SU-DHL-6 (cell line): ENCODE data around the gene TAAR9.

Experiments used
- H2AFZ ChIP-seq: fragments of 200-600 bp; sonication (generic); 2 replicates; pipeline ENCODE4 v1.6.1; 2014; ENCODE audit warnings: low read depth, mild to moderate bottlenecking, moderate library complexity, mixed read lengths, antibody characterized with exemption, low read length; ENCODE audit not compliant: severe bottlenecking
- H3F3A ChIP-seq: fragments of 200-600 bp; shearing (Covaris generic); 2 replicates; pipeline ENCODE4 v1.6.0; 2016; ENCODE audit warnings: antibody characterized with exemption, mild to moderate bottlenecking; ENCODE audit not compliant: insufficient read depth
- H3K27ac ChIP-seq: fragments of 200-600 bp; sonication (generic); 2 replicates; pipeline ENCODE4 v1.5.1; 2016; ENCODE audit warnings: low read depth, mild to moderate bottlenecking, low read length, moderate library complexity, mixed read lengths
- H3K27me3 ChIP-seq: fragments of 200-600 bp; sonication (generic), shearing (Covaris generic); 2 replicates; pipeline ENCODE4 v1.6.0; 2014; ENCODE audit warnings: mild to moderate bottlenecking, low read length
- H3K36me3 ChIP-seq: fragments of 200-600 bp; sonication (generic); 2 replicates; pipeline ENCODE4 v1.6.1; 2014; ENCODE audit warnings: mild to moderate bottlenecking, low read length, mixed read lengths
- H3K4me2 ChIP-seq: fragments of 300-600, 200-600 bp; shearing (Covaris generic), sonication (generic); 2 replicates; pipeline ENCODE4 v1.6.0; 2014; ENCODE audit warnings: low read length, low read depth, mild to moderate bottlenecking; ENCODE audit not compliant: poor library complexity, severe bottlenecking
- H3K4me3 ChIP-seq: fragments of 200-600 bp; sonication (generic); 2 replicates; pipeline ENCODE4 v1.5.1; 2014; ENCODE audit warnings: antibody characterized with exemption, low read length, mild to moderate bottlenecking, mixed read lengths; ENCODE audit not compliant: insufficient read depth, poor library complexity, severe bottlenecking
- H3K79me2 ChIP-seq: fragments of 200-600 bp; sonication (generic); 2 replicates; pipeline ENCODE4 v1.6.1; 2014; ENCODE audit warnings: mild to moderate bottlenecking, low read length, moderate library complexity; ENCODE audit not compliant: insufficient read depth
- H3K9ac ChIP-seq: fragments of 200-600 bp; sonication (generic); 2 replicates; pipeline ENCODE4 v1.7.0; 2014; ENCODE audit warnings: mild to moderate bottlenecking, low read length
- H3K9me2 ChIP-seq: fragments of 200-600 bp; sonication (generic); replicated peaks from 2 replicates; pipeline ENCODE4 v1.6.1; 2014; ENCODE audit warnings: low read length; ENCODE audit not compliant: insufficient read depth
- H3K9me3 ChIP-seq: fragments of 200-600 bp; sonication (generic); 2 replicates; pipeline ENCODE4 v1.6.1; 2014; ENCODE audit warnings: low read length, mixed read lengths; ENCODE audit not compliant: insufficient read depth
- H4K20me1 ChIP-seq: fragments of 200-600 bp; sonication (generic); 2 replicates; pipeline ENCODE4 v1.6.1; 2014; ENCODE audit warnings: low read depth, mild to moderate bottlenecking, antibody characterized with exemption, low read length, moderate library complexity, mixed read lengths
- EZH2phosphoT487 ChIP-seq: fragments of 200-600 bp; sonication (generic), shearing (Covaris generic); conservative IDR thresholded peaks from 2 replicates; pipeline ENCODE4 v1.6.1; 2018; ENCODE audit warnings: mild to moderate bottlenecking, antibody characterized with exemption, low read length, moderate library complexity, mixed read lengths
- TF ChIP-seq, protein P1 (sequence below): fragments of 200-600 bp; sonication (generic); IDR thresholded peaks from one replicate; pipeline ENCODE4 v1.5.1; 2017; ENCODE audit warnings: antibody characterized with exemption, mild to moderate bottlenecking, low read length, moderate library complexity; ENCODE audit not compliant: insufficient read depth, poor library complexity, severe bottlenecking

The TAAR9 gene

DNA sequence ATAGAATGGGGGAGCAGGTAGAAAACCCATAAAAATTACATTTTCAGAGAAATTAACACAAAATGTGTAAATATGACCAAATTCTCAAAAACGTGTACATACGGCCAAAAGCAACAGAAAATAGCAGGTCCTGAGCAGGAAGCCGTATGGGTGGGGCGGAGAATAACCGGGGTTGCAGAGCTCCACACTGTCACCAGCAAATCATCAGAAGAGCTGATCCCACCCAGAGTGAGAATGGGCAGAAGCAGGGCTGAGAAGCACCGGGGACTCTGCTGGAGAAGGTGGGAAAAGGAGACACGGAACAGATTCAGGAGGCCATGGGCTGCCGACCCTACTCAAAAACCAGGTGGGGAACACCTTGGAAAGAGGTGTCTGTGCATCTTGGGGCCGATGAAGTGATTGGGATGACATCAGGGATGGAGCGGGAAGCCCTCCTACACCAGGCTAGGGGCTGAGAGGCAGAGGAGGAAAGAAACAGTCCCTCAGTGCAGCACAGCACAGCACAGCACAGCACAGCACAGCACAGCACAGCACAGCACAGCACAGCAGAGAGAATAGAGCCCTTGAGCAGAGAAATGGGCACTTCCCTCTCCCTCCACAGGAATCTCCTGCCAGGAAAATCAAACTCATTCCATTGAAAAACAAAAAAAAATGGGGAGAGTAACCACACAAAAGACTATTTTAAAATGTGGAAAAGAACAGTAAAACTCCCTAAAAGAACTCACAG, 47.4 kb upstream of the TAAR9 start:
- H3K9me3 ChIP-seq, result no peaks in the 10 kb centered on the region
- TF ChIP-seq EZH2phosphoT487, result no peak
- TF ChIP-seq, protein P1, sequence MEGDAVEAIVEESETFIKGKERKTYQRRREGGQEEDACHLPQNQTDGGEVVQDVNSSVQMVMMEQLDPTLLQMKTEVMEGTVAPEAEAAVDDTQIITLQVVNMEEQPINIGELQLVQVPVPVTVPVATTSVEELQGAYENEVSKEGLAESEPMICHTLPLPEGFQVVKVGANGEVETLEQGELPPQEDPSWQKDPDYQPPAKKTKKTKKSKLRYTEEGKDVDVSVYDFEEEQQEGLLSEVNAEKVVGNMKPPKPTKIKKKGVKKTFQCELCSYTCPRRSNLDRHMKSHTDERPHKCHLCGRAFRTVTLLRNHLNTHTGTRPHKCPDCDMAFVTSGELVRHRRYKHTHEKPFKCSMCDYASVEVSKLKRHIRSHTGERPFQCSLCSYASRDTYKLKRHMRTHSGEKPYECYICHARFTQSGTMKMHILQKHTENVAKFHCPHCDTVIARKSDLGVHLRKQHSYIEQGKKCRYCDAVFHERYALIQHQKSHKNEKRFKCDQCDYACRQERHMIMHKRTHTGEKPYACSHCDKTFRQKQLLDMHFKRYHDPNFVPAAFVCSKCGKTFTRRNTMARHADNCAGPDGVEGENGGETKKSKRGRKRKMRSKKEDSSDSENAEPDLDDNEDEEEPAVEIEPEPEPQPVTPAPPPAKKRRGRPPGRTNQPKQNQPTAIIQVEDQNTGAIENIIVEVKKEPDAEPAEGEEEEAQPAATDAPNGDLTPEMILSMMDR, result no peak
- H3F3A ChIP-seq, result peaks cover 46% of the 10 kb centered on the region
- no peaks in the 10 kb centered on the region for H4K20me1 ChIP-seq
- H3K4me3 ChIP-seq, result peak overlapping the region; percentile 60
- H3K4me2 ChIP-seq, result peak overlapping the region; percentile 73
- peak overlapping the region; percentile 96 for H3K27ac ChIP-seq
- H3K27me3 ChIP-seq, result no peaks in the 10 kb centered on the region
- no peak overlapping the region for H2AFZ ChIP-seq
- H3K9me2 ChIP-seq, result no peaks in the 10 kb centered on the region
- H3K9ac ChIP-seq, result peak overlapping the region; percentile 71
- H3K79me2 ChIP-seq, result peaks cover 95% of the 10 kb centered on the region
- H3K36me3 ChIP-seq, result peaks cover 39% of the 10 kb centered on the region

DNA sequence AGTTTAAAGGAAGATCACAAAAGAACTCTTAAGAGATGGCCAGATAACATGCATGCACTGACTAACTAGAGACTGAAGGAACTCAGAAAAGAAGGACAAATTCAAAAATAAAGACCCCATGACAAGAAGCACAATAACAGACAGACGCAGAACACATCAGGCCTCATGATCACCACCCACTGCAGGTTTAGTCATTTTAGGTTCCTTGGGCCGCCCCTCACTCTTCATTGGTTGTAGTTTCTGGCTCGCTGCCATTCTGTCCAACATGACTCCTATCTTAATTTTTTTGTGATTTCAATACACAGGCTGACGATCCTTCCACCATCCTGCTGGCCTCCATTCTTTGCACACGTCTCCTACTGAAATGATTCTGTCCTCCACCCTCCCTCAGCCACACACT, 46.8 kb upstream of the TAAR9 start:
- Histone ChIP-seq H3K9ac (peak overlapping the region; percentile 71), H3K4me2 (peak overlapping the region; percentile 73), H4K20me1 (no peaks in the 10 kb centered on the region), H3K27me3 (no peaks in the 10 kb centered on the region), H3K9me3 (no peaks in the 10 kb centered on the region), H3K36me3 (peaks cover 32% of the 10 kb centered on the region), H3K27ac (peak overlapping the region; percentile 96), H3F3A (peaks cover 46% of the 10 kb centered on the region), H2AFZ (no peak overlapping the region), H3K9me2 (no peaks in the 10 kb centered on the region), H3K79me2 (peaks cover 91% of the 10 kb centered on the region), H3K4me3 (peak overlapping the region; percentile 60)
- TF ChIP-seq EZH2phosphoT487, result no peak
- TF ChIP-seq, protein P1, result no peak

DNA sequence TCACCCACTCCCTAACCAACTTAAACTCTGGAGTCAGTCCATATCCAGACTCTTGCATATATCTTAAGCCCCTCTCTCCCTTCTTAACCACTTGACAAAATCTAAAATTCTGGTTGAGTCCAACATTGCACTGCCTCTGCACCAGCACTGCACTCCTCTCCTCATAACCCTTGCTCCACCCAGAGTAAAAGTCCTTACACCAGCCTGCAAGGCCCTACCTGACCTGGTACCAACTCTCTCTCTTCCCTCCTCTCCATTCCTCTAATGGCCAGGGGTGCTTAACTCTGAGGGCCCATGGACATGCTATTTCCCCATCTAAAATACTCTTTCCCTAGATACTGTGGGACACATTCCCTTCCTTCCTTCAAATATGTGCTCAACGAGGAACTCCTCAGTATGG, 46.2 kb upstream of the TAAR9 start:
- peaks cover 91% of the 10 kb centered on the region for H3K79me2 ChIP-seq
- H2AFZ ChIP-seq, result no peak overlapping the region
- no peaks in the 10 kb centered on the region for H3K27me3 ChIP-seq
- peak overlapping the region; percentile 96 for H3K27ac ChIP-seq
- no peaks in the 10 kb centered on the region for H3K9me2 ChIP-seq
- H3K36me3 ChIP-seq, result peaks cover 32% of the 10 kb centered on the region
- peak overlapping the region; percentile 73 for H3K4me2 ChIP-seq
- H3K4me3 ChIP-seq, result peak overlapping the region; percentile 60
- no peak for TF ChIP-seq EZH2phosphoT487
- TF ChIP-seq, protein P1, result no peak
- no peaks in the 10 kb centered on the region for H4K20me1 ChIP-seq
- H3K9me3 ChIP-seq, result no peaks in the 10 kb centered on the region
- peaks cover 49% of the 10 kb centered on the region for H3F3A ChIP-seq
- H3K9ac ChIP-seq, result peak overlapping the region; percentile 71
